Tibial nerve (tissue), 4 donors: Measurements from ENCODE around the gene PXDN. TPM values are rescaled to one million over a fixed set of nuclear protein-coding genes. Genes with fewer than 3 reads are reported as not detected.

Experiments
- DNase-seq, 2 donors: peaks; one replicate each; pipeline ENCODE4 v3.0.0-alpha.2; 2019; ENCODE audit warnings: low spot score in 2 of 2
- H3K27ac ChIP-seq, 4 donors: fragments of 200-600 bp; sonication (generic) in 3 of 4; one replicate each; pipeline ENCODE4 v1.5.1; 2017 to 2019; ENCODE audit warnings: mild to moderate bottlenecking in 1 of 4
- H3K27me3 ChIP-seq, 2 donors: fragments of 200-600 bp; sonication (generic) in 1 of 2; one replicate each; pipeline versions ENCODE4 v1.5.1 to v1.6.0; 2017 to 2019
- H3K36me3 ChIP-seq, 3 donors: fragments of 200-600 bp; sonication (generic); one replicate each; pipeline ENCODE4 v1.5.1; 2018 to 2019
- H3K4me1 ChIP-seq, 4 donors: fragments of 200-600 bp; sonication (generic) in 3 of 4; one replicate each; pipeline ENCODE4 v1.5.1; 2017 to 2019
- H3K4me3 ChIP-seq, 4 donors: fragments of 200-600 bp; sonication (generic) in 3 of 4; one replicate each; pipeline ENCODE4 v1.5.1; 2017 to 2019; ENCODE audit warnings: mild to moderate bottlenecking in 1 of 4, moderate library complexity in 1 of 4
- H3K9me3 ChIP-seq, 4 donors: fragments of 200-600 bp; sonication (generic) in 3 of 4; one replicate each; pipeline ENCODE4 v1.5.1; 2017 to 2019
- CTCF ChIP-seq, 5 experiments: fragments of 200-600 bp in 3 of 5; fragments of 450-650 bp in 2 of 5; sonication (generic) in 3 of 5; IDR thresholded peaks; one replicate each; pipeline ENCODE4 v1.5.1; 2016 to 2019; ENCODE audit warnings: antibody characterized with exemption in 5 of 5, mild to moderate bottlenecking in 3 of 5, moderate library complexity in 2 of 5
- EP300 ChIP-seq, 2 donors: sonication (generic); formaldehyde crosslinking; IDR thresholded peaks; one replicate each; pipeline ENCODE4 v1.6.1; 2017; ENCODE audit warnings: antibody characterized with exemption in 2 of 2, mild to moderate bottlenecking in 1 of 2
- POLR2A ChIP-seq, 2 donors: fragments of 450-650 bp; IDR thresholded peaks; one replicate each; pipeline ENCODE4 v1.6.1; 2017; ENCODE audit warnings: antibody characterized with exemption in 2 of 2, mild to moderate bottlenecking in 2 of 2, moderate library complexity in 2 of 2
- WGBS, 2 donors: methylation state at CpG; one replicate each; pipeline ENCODE4 v1.1.5; 2018; 5-methylcytosine and 5-hydroxymethylcytosine counted together
- total RNA-seq, 4 donors: library from RNA; depleted of rRNA; stranded (reverse); fragments of >200 nt; gene quantifications; one replicate each; pipeline ENCODE4 v1.1.0, GENCODE V29; 2016

The PXDN gene
- total RNA-seq, 4 donors from 2014 or later: 40.4 to 72.6 (median 52.4) TPM

DNA sequence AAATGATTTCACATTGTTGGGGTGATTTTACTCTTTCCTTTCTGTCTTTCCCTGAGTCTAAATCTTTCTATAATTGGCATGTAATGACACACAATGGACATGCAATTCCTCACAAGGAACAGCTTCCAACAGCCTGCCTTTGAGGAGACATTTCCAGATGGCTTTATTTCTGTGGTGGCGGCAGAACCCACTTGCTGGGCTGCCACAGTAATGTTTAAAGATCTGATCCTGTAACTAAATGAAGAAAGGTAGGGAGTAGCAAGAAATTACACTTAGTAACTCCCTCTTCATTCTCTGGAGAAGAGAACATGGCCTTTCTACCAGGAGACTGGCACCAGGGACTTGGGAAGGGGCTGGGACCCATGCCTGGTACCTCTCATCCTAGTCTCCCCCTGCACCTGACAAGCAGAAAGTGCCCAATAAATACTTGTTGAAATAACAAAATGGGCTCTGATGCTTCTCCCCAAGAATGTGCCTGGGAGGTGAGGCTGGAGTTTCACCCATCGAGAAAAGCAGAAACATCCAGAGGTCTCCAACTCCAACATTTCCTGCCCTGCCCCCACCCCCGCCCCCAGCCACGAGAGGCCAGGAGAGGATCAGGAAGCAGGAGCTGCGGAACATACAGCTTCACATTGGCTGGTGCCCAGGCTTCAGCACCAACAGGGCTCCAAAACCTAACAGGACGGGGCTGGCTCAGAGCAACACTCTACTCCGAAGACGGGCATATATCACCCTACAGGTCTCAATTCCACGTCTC lies 92.1 kb downstream of the PXDN start:
- Histone ChIP-seq H3K27ac (peak overlapping the region; percentile 50 to 84 (median 68)), H3K4me3 (no peak overlapping the region), H3K9me3 (no peaks in the 10 kb centered on the region), H3K4me1 (peaks cover 0 to 47% (median 6%) of the 10 kb centered on the region in 4 donors), H3K27me3 (no peaks in the 10 kb centered on the region), H3K36me3 (peaks cover 0 to 40% (median 0%) of the 10 kb centered on the region in 3 donors)
- no peak for DNase-seq
- 38 to 39% methylated on average over 8 to 9 of the region's 9 CpGs for WGBS, 2 donors
- TF ChIP-seq EP300 (IDR thresholded peaks at IDR 0.05) (no peak), POLR2A (IDR thresholded peaks at IDR 0.05) (no peak), CTCF (IDR thresholded peaks at IDR 0.05) (no peak)

- H3K4me1 ChIP-seq: peaks cover 0 to 47% (median 6%) of the 10 kb centered on the region in 4 donors
- DNase-seq: no peak
- peak overlapping the region in 2 of 4 donors; percentile 30 to 84 for H3K27ac ChIP-seq
- H3K36me3 ChIP-seq: peaks cover 0 to 40% (median 0%) of the 10 kb centered on the region in 3 donors
- no peaks in the 10 kb centered on the region for H3K27me3 ChIP-seq
- H3K9me3 ChIP-seq: no peaks in the 10 kb centered on the region
- WGBS, 2 donors: 80 to 84% methylated on average over 16 of the region's 16 CpGs
- no peak for TF ChIP-seq CTCF (IDR thresholded peaks at IDR 0.05)
- TF ChIP-seq EP300 (IDR thresholded peaks at IDR 0.05): no peak
- no peak for TF ChIP-seq POLR2A (IDR thresholded peaks at IDR 0.05)
- H3K4me3 ChIP-seq: no peak overlapping the region
These were observed 92.9 kb downstream of the PXDN start for GRCh38 chr2:1651121-1652033.

- Histone ChIP-seq H3K27me3 (no peaks in the 10 kb centered on the region), H3K4me1 (peaks cover 0 to 47% (median 6%) of the 10 kb centered on the region in 4 donors), H3K9me3 (no peaks in the 10 kb centered on the region), H3K27ac (no peak overlapping the region), H3K4me3 (no peak overlapping the region), H3K36me3 (peaks cover 0 to 40% (median 0%) of the 10 kb centered on the region in 3 donors)
- WGBS, 2 donors: 89 to 91% methylated on average over 19 of the region's 19 CpGs
- TF ChIP-seq CTCF (IDR thresholded peaks at IDR 0.05) (no peak), POLR2A (IDR thresholded peaks at IDR 0.05) (no peak), EP300 (IDR thresholded peaks at IDR 0.05) (no peak)
- no peak for DNase-seq
These were observed 94.0 kb downstream of the PXDN start for GRCh38 chr2:1650085-1650872.

DNA sequence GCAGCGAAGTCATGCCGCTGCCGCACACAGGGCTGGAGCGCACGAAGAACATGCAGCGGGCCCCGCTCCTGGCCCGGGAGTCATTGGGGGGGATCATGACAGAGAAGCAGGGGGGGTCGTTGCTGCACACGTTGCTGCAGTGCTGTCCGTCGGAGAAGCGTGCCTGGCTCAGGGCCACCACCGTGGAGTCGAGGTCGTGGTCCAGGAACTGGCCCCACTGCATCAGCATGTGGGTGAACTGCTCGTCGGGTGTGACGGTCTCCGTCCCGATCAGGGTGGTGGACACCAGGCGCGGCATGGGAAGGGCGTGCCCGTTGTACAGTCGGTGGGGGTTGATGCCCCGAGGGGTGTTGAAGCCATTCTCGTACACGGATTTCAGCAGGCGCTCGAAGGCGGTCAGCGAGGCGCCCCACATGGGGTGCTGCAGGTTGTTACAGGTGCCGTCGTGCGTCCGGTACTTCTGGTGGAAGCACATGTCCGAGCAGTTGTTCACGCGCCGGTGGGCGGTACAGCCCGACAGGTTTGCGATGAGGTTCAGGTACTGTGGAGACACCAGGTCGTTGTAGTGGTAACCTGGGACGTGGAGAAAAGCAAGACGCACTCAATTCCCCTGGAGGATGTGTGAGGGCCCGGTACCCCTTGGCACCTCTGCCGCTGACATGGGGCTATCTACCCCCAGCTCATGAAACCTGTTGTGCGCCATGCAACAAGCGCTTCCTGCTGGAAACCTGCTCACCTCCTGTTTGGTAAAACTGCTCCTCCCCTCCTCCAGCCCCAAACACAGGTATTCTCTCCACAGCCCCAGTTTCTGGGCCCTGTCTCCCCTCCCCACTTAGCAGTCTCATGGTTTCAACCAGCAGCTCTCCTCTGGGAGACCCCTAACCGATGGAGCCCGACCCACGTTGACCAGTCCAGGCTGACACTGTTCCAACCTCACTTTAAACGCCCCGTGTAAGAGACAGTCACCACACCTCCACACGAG lies 94.9 kb downstream of the PXDN start:
- Histone ChIP-seq H3K4me1 (peaks cover 0 to 40% (median 6%) of the 10 kb centered on the region in 4 donors), H3K27me3 (no peaks in the 10 kb centered on the region), H3K4me3 (no peak overlapping the region), H3K36me3 (peaks cover 0 to 42% (median 0%) of the 10 kb centered on the region in 3 donors), H3K9me3 (no peaks in the 10 kb centered on the region), H3K27ac (no peak overlapping the region)
- DNase-seq: no peak
- WGBS, 2 donors: 97% methylated on average over 55 to 58 of the region's 58 CpGs
- no peak for TF ChIP-seq CTCF (IDR thresholded peaks at IDR 0.05)
- TF ChIP-seq EP300 (IDR thresholded peaks at IDR 0.05): no peak
- no peak for TF ChIP-seq POLR2A (IDR thresholded peaks at IDR 0.05)
